ENCODE measurements around the gene EXOSC5. TPM values are rescaled to one million over a fixed set of nuclear protein-coding genes. Genes with fewer than 3 reads are reported as not detected.

The EXOSC5 gene
- total RNA-seq, 2 experiments from 2014 or later = 40.0 to 55.8 TPM

- H2AFZ ChIP-seq (ENCODE audit: low read length) = no peak overlapping the region
- H4K20me1 ChIP-seq (ENCODE audit: insufficient read depth, low read length) = no peaks in the 10 kb centered on the region
- BruUV-seq (replicated peaks) = no TSS peak
- H3K79me2 ChIP-seq (ENCODE audit: insufficient read depth, low read depth, low read length) = no peaks in the 10 kb centered on the region
- DNase-seq (ENCODE audit: low spot score) = no peak
- no peak overlapping the region for H3K4me3 ChIP-seq (ENCODE audit: low read depth, low read length, poor library complexity, severe bottlenecking)
- ChIA-PET POLR2A (no interaction called here), CTCF (ENCODE audit: unreplicated experiment) (no interaction called here)
- peaks cover 10% of the 10 kb centered on the region for H3K4me1 ChIP-seq (ENCODE audit: insufficient read depth, low read length, poor library complexity, severe bottlenecking)
- no peaks in the 10 kb centered on the region for H3K36me3 ChIP-seq (ENCODE audit: insufficient read depth, low read length)
- no peaks in the 10 kb centered on the region for H3K9me3 ChIP-seq (ENCODE audit: low read length)
- intact Hi-C loops (cut with micrococcal nuclease; ENCODE audit: unreplicated experiment) = no loop called here
- no peak overlapping the region for H3K27ac ChIP-seq (ENCODE audit: low read depth, low read length, poor library complexity, severe bottlenecking)
- no peaks in the 10 kb centered on the region for H3K9me2 ChIP-seq (ENCODE audit: insufficient read depth, low read length)
- H3K4me2 ChIP-seq (ENCODE audit: low read length) = no peak overlapping the region
- no peak for TF ChIP-seq CTCF (conservative IDR thresholded peaks at IDR 0.05; ENCODE audit: low read length)
- no peak for TF ChIP-seq EZH2phosphoT487 (IDR thresholded peaks at IDR 0.05; ENCODE audit: borderline replicate concordance, low read depth, low read length)
Measured at GRCh38 chr19:41407271-41407670, 10.1 kb upstream of the EXOSC5 start.

- POLR2A ChIA-PET = no interaction called here
- TF ChIP-seq CTCF (conservative IDR thresholded peaks at IDR 0.05; ENCODE audit: low read length) (no peak), EZH2phosphoT487 (IDR thresholded peaks at IDR 0.05; ENCODE audit: borderline replicate concordance, low read depth, low read length) (no peak)
- intact Hi-C loops (cut with micrococcal nuclease; ENCODE audit: unreplicated experiment) = no loop called here
Measured at GRCh38 chr19:41405776-41406175, 8.6 kb upstream of the EXOSC5 start.

GRCh38 chr19:41403181-41403970, 6.2 kb upstream of the EXOSC5 start:
- POLR2A ChIA-PET = no interaction called here
- no peak overlapping the region for H2AFZ ChIP-seq (ENCODE audit: low read length)
- BruUV-seq (replicated peaks) = no TSS peak
- no peak overlapping the region for H3K4me2 ChIP-seq (ENCODE audit: low read length)
- DNase-seq (ENCODE audit: low spot score) = no peak
- H3K9me2 ChIP-seq (ENCODE audit: insufficient read depth, low read length) = no peaks in the 10 kb centered on the region
- intact Hi-C loops (cut with micrococcal nuclease; ENCODE audit: unreplicated experiment) = no loop called here
- H3K79me2 ChIP-seq (ENCODE audit: insufficient read depth, low read depth, low read length) = peaks cover 7% of the 10 kb centered on the region; the same call in 1 of the 2 replicates
- no peaks in the 10 kb centered on the region for H3K36me3 ChIP-seq (ENCODE audit: insufficient read depth, low read length)
- H4K20me1 ChIP-seq (ENCODE audit: insufficient read depth, low read length) = no peaks in the 10 kb centered on the region
- CTCF ChIA-PET (ENCODE audit: unreplicated experiment) = no interaction called here
- no peaks in the 10 kb centered on the region for H3K9me3 ChIP-seq (ENCODE audit: low read length)
- TF ChIP-seq EZH2phosphoT487 (IDR thresholded peaks at IDR 0.05; ENCODE audit: borderline replicate concordance, low read depth, low read length) (no peak), CTCF (conservative IDR thresholded peaks at IDR 0.05; ENCODE audit: low read length) (no peak)
- H3K27ac ChIP-seq (ENCODE audit: low read depth, low read length, poor library complexity, severe bottlenecking) = no peak overlapping the region
- no peak overlapping the region for H3K4me3 ChIP-seq (ENCODE audit: low read depth, low read length, poor library complexity, severe bottlenecking)
- H3K4me1 ChIP-seq (ENCODE audit: insufficient read depth, low read length, poor library complexity, severe bottlenecking) = peaks cover 8% of the 10 kb centered on the region

More at GRCh38 chr19:41405776-41406175, 8.6 kb upstream of the EXOSC5 start:
- H3K9me2 ChIP-seq (ENCODE audit: insufficient read depth, low read length) = no peaks in the 10 kb centered on the region
- no TSS peak for BruUV-seq (replicated peaks)
- H3K27ac ChIP-seq (ENCODE audit: low read depth, low read length, poor library complexity, severe bottlenecking) = no peak overlapping the region
- DNase-seq (ENCODE audit: low spot score) = no peak
- no peak overlapping the region for H2AFZ ChIP-seq (ENCODE audit: low read length)
- no peak overlapping the region for H3K4me2 ChIP-seq (ENCODE audit: low read length)
- H3K4me1 ChIP-seq (ENCODE audit: insufficient read depth, low read length, poor library complexity, severe bottlenecking) = peaks cover 10% of the 10 kb centered on the region
- no peaks in the 10 kb centered on the region for H3K9me3 ChIP-seq (ENCODE audit: low read length)
- no peaks in the 10 kb centered on the region for H3K79me2 ChIP-seq (ENCODE audit: insufficient read depth, low read depth, low read length)
- H3K4me3 ChIP-seq (ENCODE audit: low read depth, low read length, poor library complexity, severe bottlenecking) = no peak overlapping the region
- CTCF ChIA-PET (ENCODE audit: unreplicated experiment) = no interaction called here
- H4K20me1 ChIP-seq (ENCODE audit: insufficient read depth, low read length) = no peaks in the 10 kb centered on the region
- H3K36me3 ChIP-seq (ENCODE audit: insufficient read depth, low read length) = no peaks in the 10 kb centered on the region
